ENCODE data around the gene SMIM28.

The SMIM28 gene

GRCh38 chr6:138377042-138377441 lies 663 bp upstream of the SMIM28 start:
- no peak overlapping the region for H3K14ac ChIP-seq (ENCODE audit: low read length in 2 of 2)
- no peak overlapping the region for H2BK12ac ChIP-seq (ENCODE audit: low read length in 2 of 2)
- H2BK15ac ChIP-seq (ENCODE audit: low read depth, poor library complexity, severe bottlenecking): no peak overlapping the region
- no peak overlapping the region for H3K9ac ChIP-seq (ENCODE audit: low read length)
- H3K23ac ChIP-seq (ENCODE audit: low read length in 2 of 2): no peak overlapping the region
- no peak for DNase-seq
- no peaks in the 10 kb centered on the region for H3K36me3 ChIP-seq (ENCODE audit: control insufficient read depth in 1 of 2, insufficient read depth in 2 of 2, low read depth in 1 of 2, low read length in 2 of 2)
- H2BK120ac ChIP-seq (ENCODE audit: low read depth, low read length): no peak overlapping the region
- H3K27me3 ChIP-seq (ENCODE audit: control insufficient read depth in 1 of 2, insufficient read depth in 1 of 2, low read length in 2 of 2): no peaks in the 10 kb centered on the region
- no peak overlapping the region for H2BK5ac ChIP-seq (ENCODE audit: low read depth, low read length, poor library complexity, severe bottlenecking)
- no peak overlapping the region for H3K4me3 ChIP-seq (ENCODE audit: insufficient read depth in 1 of 2, low read depth in 1 of 2, low read length in 2 of 2)
- no peak overlapping the region for H2AK5ac ChIP-seq (ENCODE audit: low read length, severe bottlenecking)
- no peaks in the 10 kb centered on the region for H3K79me1 ChIP-seq (replicated peaks; ENCODE audit: low read length, poor library complexity, severe bottlenecking)
- H4K91ac ChIP-seq (ENCODE audit: low read length): no peak overlapping the region
- no peak overlapping the region for H3K18ac ChIP-seq (ENCODE audit: low read depth in 1 of 2, low read length in 2 of 2)
- H3K9me3 ChIP-seq (ENCODE audit: control insufficient read depth, low read length): no peaks in the 10 kb centered on the region
- no peak overlapping the region for H3K4ac ChIP-seq (ENCODE audit: low read depth in 1 of 2, low read length in 2 of 2)
- no peak overlapping the region for H3K4me2 ChIP-seq (ENCODE audit: low read length, poor library complexity, severe bottlenecking)
- H3K4me1 ChIP-seq (ENCODE audit: control insufficient read depth, insufficient read depth, low read depth, low read length): no peaks in the 10 kb centered on the region
- H3K27ac ChIP-seq (ENCODE audit: low read length, poor library complexity, severe bottlenecking): no peak overlapping the region
- H4K8ac ChIP-seq (ENCODE audit: low read length): no peak overlapping the region
- no peak overlapping the region for H2AFZ ChIP-seq (ENCODE audit: low read depth, low read length)

DNA sequence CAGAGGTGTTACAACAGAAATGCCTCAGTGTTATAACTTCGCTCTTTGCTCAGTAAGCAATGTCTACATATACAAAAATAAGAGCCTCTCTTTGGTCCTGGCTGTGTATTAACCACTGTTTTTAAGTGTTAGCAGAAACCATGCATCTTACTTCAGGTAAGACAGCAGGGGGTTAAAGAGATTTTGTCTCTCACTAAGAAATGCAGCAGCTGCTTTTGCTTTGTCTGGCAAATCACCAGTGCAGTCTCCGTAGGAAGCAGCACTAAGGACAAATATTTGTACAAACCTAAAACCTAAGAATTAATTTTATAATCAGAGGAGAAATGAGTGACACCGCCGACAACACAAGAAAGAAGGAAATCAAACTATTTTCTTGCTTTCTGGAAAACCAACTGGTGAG lies 758 bp downstream of the SMIM28 start:
- Histone ChIP-seq H3K4me1 (ENCODE audit: control insufficient read depth, insufficient read depth, low read depth, low read length) (peaks cover 2% of the 10 kb centered on the region), H3K27ac (ENCODE audit: low read length, poor library complexity, severe bottlenecking) (no peak overlapping the region), H2BK120ac (ENCODE audit: low read depth, low read length) (no peak overlapping the region), H2AK5ac (ENCODE audit: low read length, severe bottlenecking) (no peak overlapping the region), H2BK12ac (ENCODE audit: low read length in 2 of 2) (no peak overlapping the region), H3K14ac (ENCODE audit: low read length in 2 of 2) (no peak overlapping the region), H3K23ac (ENCODE audit: low read length in 2 of 2) (no peak overlapping the region), H3K4me2 (ENCODE audit: low read length, poor library complexity, severe bottlenecking) (no peak overlapping the region), H2BK5ac (ENCODE audit: low read depth, low read length, poor library complexity, severe bottlenecking) (no peak overlapping the region), H3K4me3 (ENCODE audit: insufficient read depth in 1 of 2, low read depth in 1 of 2, low read length in 2 of 2) (no peak overlapping the region), H3K79me1 (replicated peaks; ENCODE audit: low read length, poor library complexity, severe bottlenecking) (no peaks in the 10 kb centered on the region), H3K9ac (ENCODE audit: low read length) (no peak overlapping the region), H2BK15ac (ENCODE audit: low read depth, poor library complexity, severe bottlenecking) (no peak overlapping the region), H3K9me3 (ENCODE audit: control insufficient read depth, low read length) (no peaks in the 10 kb centered on the region), H3K36me3 (ENCODE audit: control insufficient read depth in 1 of 2, insufficient read depth in 2 of 2, low read depth in 1 of 2, low read length in 2 of 2) (no peaks in the 10 kb centered on the region), H4K8ac (ENCODE audit: low read length) (no peak overlapping the region), H3K27me3 (ENCODE audit: control insufficient read depth in 1 of 2, insufficient read depth in 1 of 2, low read length in 2 of 2) (no peaks in the 10 kb centered on the region), H3K18ac (ENCODE audit: low read depth in 1 of 2, low read length in 2 of 2) (no peak overlapping the region), H4K91ac (ENCODE audit: low read length) (no peak overlapping the region), H2AFZ (ENCODE audit: low read depth, low read length) (no peak overlapping the region), H3K4ac (ENCODE audit: low read depth in 1 of 2, low read length in 2 of 2) (no peak overlapping the region)
- DNase-seq: no peak
- no CpG with 5 or more reads among the region's 4 CpGs for WGBS

DNA sequence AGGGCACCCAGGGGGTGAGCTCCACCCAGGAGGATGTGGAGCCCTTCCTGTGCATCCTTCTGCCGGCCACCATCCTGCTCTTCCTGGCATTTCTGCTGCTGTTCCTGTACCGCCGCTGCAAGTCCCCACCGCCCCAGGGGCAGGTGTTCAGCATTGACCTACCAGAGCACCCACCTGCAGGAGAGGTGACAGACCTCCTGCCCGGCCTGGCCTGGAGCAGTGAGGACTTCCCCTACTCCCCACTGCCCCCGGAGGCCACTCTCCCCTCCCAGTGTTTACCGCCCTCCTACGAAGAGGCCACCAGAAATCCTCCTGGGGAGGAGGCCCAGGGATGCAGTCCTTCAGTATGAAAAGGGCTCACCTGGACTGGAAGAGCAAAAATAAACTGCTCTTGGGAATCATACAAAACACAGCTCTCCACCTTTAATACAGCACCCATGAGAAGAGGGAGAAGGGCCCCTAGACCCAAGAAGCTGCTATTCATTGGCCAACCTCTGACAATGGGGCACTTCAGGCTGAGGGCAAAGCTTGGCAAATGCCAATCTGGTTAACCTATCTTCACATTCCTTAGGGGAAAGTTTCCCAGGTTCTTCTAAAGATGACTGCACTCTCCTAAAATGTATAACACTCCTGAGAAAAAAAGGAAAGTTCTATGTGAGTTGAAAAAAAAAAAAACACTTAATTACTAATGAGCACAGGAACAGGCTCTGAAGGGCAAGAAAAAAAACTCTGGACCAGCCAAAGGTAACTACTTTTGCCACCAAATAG lies 5.0 kb downstream of the SMIM28 start:
- Histone ChIP-seq H2BK15ac (ENCODE audit: low read depth, poor library complexity, severe bottlenecking) (no peak overlapping the region), H3K4me1 (ENCODE audit: control insufficient read depth, insufficient read depth, low read depth, low read length) (peaks cover 2% of the 10 kb centered on the region), H3K23ac (ENCODE audit: low read length in 2 of 2) (no peak overlapping the region), H3K4me3 (ENCODE audit: insufficient read depth in 1 of 2, low read depth in 1 of 2, low read length in 2 of 2) (no peak overlapping the region), H3K18ac (ENCODE audit: low read depth in 1 of 2, low read length in 2 of 2) (no peak overlapping the region), H3K27ac (ENCODE audit: low read length, poor library complexity, severe bottlenecking) (no peak overlapping the region), H3K14ac (ENCODE audit: low read length in 2 of 2) (no peak overlapping the region), H3K4me2 (ENCODE audit: low read length, poor library complexity, severe bottlenecking) (no peak overlapping the region), H3K9me3 (ENCODE audit: control insufficient read depth, low read length) (no peaks in the 10 kb centered on the region), H2AK5ac (ENCODE audit: low read length, severe bottlenecking) (no peak overlapping the region), H2BK120ac (ENCODE audit: low read depth, low read length) (no peak overlapping the region), H4K8ac (ENCODE audit: low read length) (no peak overlapping the region), H3K79me1 (replicated peaks; ENCODE audit: low read length, poor library complexity, severe bottlenecking) (no peaks in the 10 kb centered on the region), H3K9ac (ENCODE audit: low read length) (no peak overlapping the region), H3K27me3 (ENCODE audit: control insufficient read depth in 1 of 2, insufficient read depth in 1 of 2, low read length in 2 of 2) (no peaks in the 10 kb centered on the region), H2BK12ac (ENCODE audit: low read length in 2 of 2) (no peak overlapping the region), H4K91ac (ENCODE audit: low read length) (no peak overlapping the region), H3K36me3 (ENCODE audit: control insufficient read depth in 1 of 2, insufficient read depth in 2 of 2, low read depth in 1 of 2, low read length in 2 of 2) (no peaks in the 10 kb centered on the region), H2BK5ac (ENCODE audit: low read depth, low read length, poor library complexity, severe bottlenecking) (no peak overlapping the region), H2AFZ (ENCODE audit: low read depth, low read length) (no peak overlapping the region), H3K4ac (ENCODE audit: low read depth in 1 of 2, low read length in 2 of 2) (no peak overlapping the region)
- no peak for DNase-seq
- 75% methylated on average over 8 of the region's 8 CpGs for WGBS

GRCh38 chr6:138383776-138384175 lies 6.1 kb downstream of the SMIM28 start:
- Histone ChIP-seq H2BK5ac (ENCODE audit: low read depth, low read length, poor library complexity, severe bottlenecking) (no peak overlapping the region), H2AK5ac (ENCODE audit: low read length, severe bottlenecking) (no peak overlapping the region), H3K14ac (ENCODE audit: low read length in 2 of 2) (no peak overlapping the region), H2BK120ac (ENCODE audit: low read depth, low read length) (no peak overlapping the region), H3K4me2 (ENCODE audit: low read length, poor library complexity, severe bottlenecking) (no peak overlapping the region), H3K36me3 (ENCODE audit: control insufficient read depth in 1 of 2, insufficient read depth in 2 of 2, low read depth in 1 of 2, low read length in 2 of 2) (no peaks in the 10 kb centered on the region), H3K9ac (ENCODE audit: low read length) (no peak overlapping the region), H3K4ac (ENCODE audit: low read depth in 1 of 2, low read length in 2 of 2) (no peak overlapping the region), H4K91ac (ENCODE audit: low read length) (no peak overlapping the region), H3K79me1 (replicated peaks; ENCODE audit: low read length, poor library complexity, severe bottlenecking) (no peaks in the 10 kb centered on the region), H4K8ac (ENCODE audit: low read length) (no peak overlapping the region), H3K27me3 (ENCODE audit: control insufficient read depth in 1 of 2, insufficient read depth in 1 of 2, low read length in 2 of 2) (no peaks in the 10 kb centered on the region), H3K4me3 (ENCODE audit: insufficient read depth in 1 of 2, low read depth in 1 of 2, low read length in 2 of 2) (no peak overlapping the region), H3K27ac (ENCODE audit: low read length, poor library complexity, severe bottlenecking) (no peak overlapping the region), H3K18ac (ENCODE audit: low read depth in 1 of 2, low read length in 2 of 2) (no peak overlapping the region), H3K4me1 (ENCODE audit: control insufficient read depth, insufficient read depth, low read depth, low read length) (peaks cover 2% of the 10 kb centered on the region), H3K9me3 (ENCODE audit: control insufficient read depth, low read length) (no peaks in the 10 kb centered on the region), H2BK15ac (ENCODE audit: low read depth, poor library complexity, severe bottlenecking) (no peak overlapping the region), H3K23ac (ENCODE audit: low read length in 2 of 2) (no peak overlapping the region), H2AFZ (ENCODE audit: low read depth, low read length) (no peak overlapping the region), H2BK12ac (ENCODE audit: low read length in 2 of 2) (no peak overlapping the region)
- 71% methylated on average over 2 of the region's 3 CpGs for WGBS
- DNase-seq: no peak
